Lung (tissue), 12 donors: Measurements from ENCODE around the gene DEAF1. TPM values are rescaled to one million over a fixed set of nuclear protein-coding genes. Genes with fewer than 3 reads are reported as not detected.

Source experiments
- ATAC-seq: fragments of 200-7000 bp; cut with Tn5 transposase; one replicate; pipeline ENCODE4 v1.9.1; 2020; ENCODE audit warnings: moderate number of reproducible peaks; ENCODE audit not compliant: insufficient read depth, low FRiP score
- DNase-seq, 3 donors: peaks; one replicate each; pipeline ENCODE4 v3.0.0-alpha.2; 2013 to 2017
- H3K27ac ChIP-seq, 2 donors: one replicate each; pipeline ENCODE4 v1.5.1; 2013; ENCODE audit warnings: mild to moderate bottlenecking in 2 of 2, moderate library complexity in 2 of 2, control low read depth in 1 of 2, inconsistent platforms in 1 of 2, low read depth in 1 of 2, low read length in 1 of 2
- H3K27me3 ChIP-seq, 3 donors: one replicate each; pipeline ENCODE4 v1.5.1; 2013; ENCODE audit warnings: low read length in 2 of 3; ENCODE audit not compliant: control insufficient read depth in 3 of 3, insufficient read depth in 3 of 3
- H3K36me3 ChIP-seq, 4 donors: one replicate each; pipeline ENCODE4 v1.5.1; 2013; ENCODE audit warnings: low read length in 4 of 4, mild to moderate bottlenecking in 1 of 4, moderate library complexity in 1 of 4; ENCODE audit not compliant: control insufficient read depth in 4 of 4, insufficient read depth in 4 of 4
- H3K4me1 ChIP-seq, 5 donors: one replicate each; pipeline ENCODE4 v1.5.1; 2013; ENCODE audit warnings: low read length in 5 of 5, mild to moderate bottlenecking in 2 of 5, moderate library complexity in 1 of 5; ENCODE audit not compliant: control insufficient read depth in 5 of 5, insufficient read depth in 5 of 5
- H3K4me3 ChIP-seq: one replicate; pipeline ENCODE4 v1.5.1; 2013; ENCODE audit warnings: mild to moderate bottlenecking, control low read depth, moderate library complexity
- H3K9ac ChIP-seq, 2 donors: one replicate each; pipeline ENCODE4 v1.5.1; 2013; ENCODE audit warnings: low read length in 2 of 2, control low read depth in 1 of 2; ENCODE audit not compliant: insufficient read depth in 1 of 2
- H3K9me3 ChIP-seq, 4 donors: one replicate each; pipeline ENCODE4 v1.5.1; 2013; ENCODE audit warnings: low read length in 3 of 4, mild to moderate bottlenecking in 1 of 4, moderate library complexity in 1 of 4; ENCODE audit not compliant: control insufficient read depth in 4 of 4, insufficient read depth in 3 of 4
- WGBS, 2 donors: extraction: QIAGEN DNeasy Blood & Tissue Kit; methylation state at CpG; one replicate each; pipeline ENCODE4 v1.1.7; 2013; 5-methylcytosine and 5-hydroxymethylcytosine counted together
- polyA plus RNA-seq, 2 donors: library from polyadenylated mRNA; stranded (reverse); fragments of 200-250 nt; gene quantifications; one replicate each; pipeline ENCODE4 v1.2.1, GENCODE V29; 2013
- total RNA-seq, 2 donors: library from RNA; depleted of rRNA in 1 of 2; stranded (reverse); fragments of >200 nt in 1 of 2; gene quantifications; one replicate each; pipeline ENCODE4 v1.2.1, GENCODE V29; 2014 to 2021
- TF ChIP-seq, protein P1 (sequence below): IDR thresholded peaks from 2 replicates; pipeline ENCODE4 v1.5.1; 2012; ENCODE audit warnings: mild to moderate bottlenecking; ENCODE audit errors: control extremely low read depth, extremely low read depth
- donor health status: control.
- donor health status: control.
- donor health status: Bipolar disorder and iron deficiency.
- donor health status: healthy.
- donor health status: DM: yes; HTN: yes; CAD: no.

Gene DEAF1
- total and polyA plus RNA-seq, 4 donors: 18.5 to 33.1 (median 22.3) TPM

DNA sequence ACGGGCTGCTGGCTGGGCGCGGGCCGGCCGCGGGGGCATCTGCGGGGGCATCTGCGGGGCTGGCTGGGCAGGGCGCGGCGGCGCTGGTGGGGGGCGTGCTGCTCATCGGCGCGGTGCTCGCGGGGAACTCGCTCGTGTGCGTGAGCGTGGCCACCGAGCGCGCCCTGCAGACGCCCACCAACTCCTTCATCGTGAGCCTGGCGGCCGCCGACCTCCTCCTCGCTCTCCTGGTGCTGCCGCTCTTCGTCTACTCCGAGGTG, 57.8 kb downstream of the DEAF1 start:
- no peak overlapping the region for H3K4me3 ChIP-seq
- 2 to 4% methylated on average over 24 to 34 of the region's 34 CpGs for WGBS, 2 donors
- DNase-seq: no peak
- ATAC-seq: no peak
- no peak overlapping the region for H3K9ac ChIP-seq
- H3K4me1 ChIP-seq: peaks cover 0 to 15% (median 3%) of the 10 kb centered on the region in 5 donors
- peaks cover 0 to 7% (median 4%) of the 10 kb centered on the region in 4 donors for H3K36me3 ChIP-seq
- H3K27ac ChIP-seq: no peak overlapping the region
- peaks cover 0 to 44% (median 18%) of the 10 kb centered on the region in 3 donors for H3K27me3 ChIP-seq
- H3K9me3 ChIP-seq: peaks cover 0 to 2% (median 0%) of the 10 kb centered on the region in 4 donors
- TF ChIP-seq, protein P1, sequence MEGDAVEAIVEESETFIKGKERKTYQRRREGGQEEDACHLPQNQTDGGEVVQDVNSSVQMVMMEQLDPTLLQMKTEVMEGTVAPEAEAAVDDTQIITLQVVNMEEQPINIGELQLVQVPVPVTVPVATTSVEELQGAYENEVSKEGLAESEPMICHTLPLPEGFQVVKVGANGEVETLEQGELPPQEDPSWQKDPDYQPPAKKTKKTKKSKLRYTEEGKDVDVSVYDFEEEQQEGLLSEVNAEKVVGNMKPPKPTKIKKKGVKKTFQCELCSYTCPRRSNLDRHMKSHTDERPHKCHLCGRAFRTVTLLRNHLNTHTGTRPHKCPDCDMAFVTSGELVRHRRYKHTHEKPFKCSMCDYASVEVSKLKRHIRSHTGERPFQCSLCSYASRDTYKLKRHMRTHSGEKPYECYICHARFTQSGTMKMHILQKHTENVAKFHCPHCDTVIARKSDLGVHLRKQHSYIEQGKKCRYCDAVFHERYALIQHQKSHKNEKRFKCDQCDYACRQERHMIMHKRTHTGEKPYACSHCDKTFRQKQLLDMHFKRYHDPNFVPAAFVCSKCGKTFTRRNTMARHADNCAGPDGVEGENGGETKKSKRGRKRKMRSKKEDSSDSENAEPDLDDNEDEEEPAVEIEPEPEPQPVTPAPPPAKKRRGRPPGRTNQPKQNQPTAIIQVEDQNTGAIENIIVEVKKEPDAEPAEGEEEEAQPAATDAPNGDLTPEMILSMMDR: no peak

DNA sequence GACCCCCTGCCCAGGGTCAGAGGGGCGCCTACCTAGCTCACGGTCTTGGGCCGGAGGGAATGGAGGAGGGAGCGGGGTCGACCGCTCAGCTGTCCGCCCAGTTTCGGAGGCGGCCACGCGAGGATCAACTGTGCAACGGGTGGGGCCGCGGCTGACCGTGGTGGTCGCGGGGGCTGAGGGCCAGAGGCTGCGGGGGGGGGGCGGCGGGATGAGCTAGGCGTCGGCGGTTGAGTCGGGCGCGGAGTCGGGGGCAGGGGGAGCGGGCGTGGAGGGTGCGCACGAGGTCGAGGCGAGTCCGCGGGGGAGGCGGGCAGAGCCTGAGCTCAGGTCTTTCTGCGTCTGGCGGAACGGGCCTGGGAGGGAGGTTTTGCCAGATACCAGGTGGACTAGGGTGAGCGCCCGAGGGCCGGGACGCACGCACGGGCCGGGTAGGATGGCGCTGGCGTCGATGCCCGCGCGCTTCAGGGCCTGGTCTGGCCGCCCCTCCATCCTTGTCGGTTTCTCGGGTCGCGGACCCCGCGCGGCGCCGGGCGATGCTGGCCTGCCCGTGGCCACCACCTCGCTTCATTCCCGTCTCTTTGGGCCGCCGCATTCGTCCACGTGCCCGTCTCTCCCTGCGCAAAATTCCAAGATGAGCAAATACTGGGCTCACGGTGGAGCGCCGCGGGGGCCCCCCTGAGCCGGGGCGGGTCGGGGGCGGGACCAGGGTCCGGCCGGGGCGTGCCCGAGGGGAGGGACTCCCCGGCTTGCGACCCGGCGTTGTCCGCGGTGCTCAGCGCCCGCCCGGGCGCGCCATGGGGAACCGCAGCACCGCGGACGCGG, 58.3 kb downstream of the DEAF1 start, which contains the start of gene DRD4:
Gene DRD4 (plus strand): TSS at position 759 of the 822 bp plus-strand sequence. CDS start 36 bp downstream, at position 795.
- ATAC-seq (no peak), DNase-seq (peak in 1 of 3 donors; percentile 17)

DNA sequence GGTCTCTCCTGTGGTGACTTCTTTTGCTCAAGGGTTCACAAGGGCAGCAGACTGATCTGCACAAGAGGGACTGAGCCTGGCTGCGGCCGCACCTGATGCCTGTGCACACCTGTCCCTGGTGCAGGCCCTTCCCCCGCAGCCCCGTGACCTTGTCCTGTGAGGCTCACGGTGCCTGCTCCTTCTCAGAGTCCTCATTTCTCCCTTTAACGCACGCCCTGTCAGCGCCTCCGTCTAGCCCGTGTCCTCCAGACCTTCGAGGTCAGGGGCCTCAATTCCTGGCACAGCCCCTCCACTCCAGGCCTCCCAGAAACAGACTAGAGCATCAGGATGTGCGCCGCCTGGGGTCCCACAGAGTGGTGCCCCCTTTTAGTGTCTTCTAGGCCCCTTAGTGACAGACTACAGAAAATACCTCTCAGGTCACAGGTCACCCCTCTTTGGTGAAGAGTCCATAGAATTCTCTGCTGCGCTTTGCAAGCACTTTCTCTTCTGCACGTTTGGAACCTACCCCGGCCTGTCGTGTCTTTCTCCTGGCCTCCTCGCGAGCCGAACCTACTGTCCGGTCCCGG, 59.0 kb downstream of the DEAF1 start:
- peaks cover 0 to 2% (median 0%) of the 10 kb centered on the region in 4 donors for H3K9me3 ChIP-seq
- H3K4me1 ChIP-seq: peaks cover 0 to 15% (median 3%) of the 10 kb centered on the region in 5 donors
- H3K9ac ChIP-seq: no peak overlapping the region
- TF ChIP-seq, protein P1: no peak
- no peak overlapping the region for H3K4me3 ChIP-seq
- H3K36me3 ChIP-seq: no peaks in the 10 kb centered on the region
- peaks cover 0 to 44% (median 18%) of the 10 kb centered on the region in 3 donors for H3K27me3 ChIP-seq
- DNase-seq (no peak), ATAC-seq (no peak)
- WGBS, 2 donors: 68 to 72% methylated on average over 21 to 22 of the region's 22 CpGs
- no peak overlapping the region for H3K27ac ChIP-seq

More for the DNA sequence above, 58.3 kb downstream of the DEAF1 start, which contains the start of gene DRD4:
- H3K9ac ChIP-seq: no peak within 1 kb of the TSS
- H3K36me3 ChIP-seq: peaks cover 0 to 2% (median under 1%) of the 10 kb centered on the region in 4 donors
- TF ChIP-seq, protein P1: no peak
- peaks cover 0 to 44% (median 18%) of the 10 kb centered on the region in 3 donors for H3K27me3 ChIP-seq
- H3K4me1 ChIP-seq: peaks cover 0 to 15% (median 3%) of the 10 kb centered on the region in 5 donors
- peaks cover 0 to 2% (median 0%) of the 10 kb centered on the region in 4 donors for H3K9me3 ChIP-seq
- H3K4me3 ChIP-seq: no peak within 1 kb of the TSS
- H3K27ac ChIP-seq: no peak within 1 kb of the TSS
- 16 to 17% methylated on average over 79 to 100 of the region's 100 CpGs for WGBS, 2 donors
